HepG2 (cell line): ENCODE results near the gene MLN. TPM values are rescaled to one million over a fixed set of nuclear protein-coding genes. Genes with fewer than 3 reads are reported as not detected.

Experiments used
- ATAC-seq: fragments of 200-7000 bp; cut with Tn5 transposase; 3 replicates; pipeline ENCODE4 v1.9.1; 2020; ENCODE audit warnings: mild to moderate bottlenecking, moderate library complexity
- BruUV-seq: library from RNA; stranded (reverse); fragments of 400-500 nt; replicated peaks from 2 replicates; lab custom pipeline; 2021; lab: Mats Ljungman, UMichigan
- CTCF ChIA-PET: fragments of 300-600 bp; formaldehyde crosslinking; extraction: SDS; loops from one replicate; lab custom pipeline; 2021; ENCODE audit warnings: low total read pairs, inconsistent platforms, low intra/inter-chr PET ratio; lab: Yijun Ruan, JAX
- POLR2A ChIA-PET: fragments of 350-600 bp; sonication (Branson Sonifier 250); formaldehyde crosslinking; loops from one replicate; lab custom pipeline; 2020; ENCODE audit warnings: antibody characterized with exemption, inconsistent platforms; lab: Yijun Ruan, JAX
- DNase-seq: peaks from one replicate; pipeline ENCODE4 v3.0.0-alpha.2; 2015; ENCODE audit warnings: low spot score
- FAIRE-seq: peaks from 3 replicates; lab custom pipeline; 2011; peaks lifted over from hg19 to GRCh38; lab: Jason Lieb, UNC
- H2AFZ ChIP-seq: one replicate; pipeline ENCODE4 v1.6.1; 2011; ENCODE audit warnings: low read length, inconsistent platforms
- H3K27ac ChIP-seq: fragments of 300-600 bp; 3 replicates; pipeline ENCODE4 v1.8.0; 2011; ENCODE audit warnings: mixed run types, mild to moderate bottlenecking, mixed read lengths, low read length, inconsistent platforms; ENCODE audit not compliant: insufficient read depth; ENCODE audit errors: extremely low read length
- H3K27me3 ChIP-seq, 2 experiments: fragments of 200-600 bp in 1 of 2; 2 replicates in 1 of 2; 3 replicates in 1 of 2; pipeline versions ENCODE4 v1.6.0 to v1.8.0; 2011; ENCODE audit warnings: low read length in 2 of 2, mild to moderate bottlenecking in 2 of 2, moderate library complexity in 2 of 2, inconsistent platforms in 1 of 2; ENCODE audit not compliant: insufficient read depth in 2 of 2, control insufficient read depth in 1 of 2
- H3K36me3 ChIP-seq, 2 experiments: fragments of 200-600 bp in 1 of 2; replicated peaks in 1 of 2; 2 replicates in 1 of 2; 3 replicates in 1 of 2; pipeline versions ENCODE4 v1.5.1 to v1.8.0; 2011; ENCODE audit warnings: low read length in 2 of 2, inconsistent platforms in 1 of 2; ENCODE audit not compliant: insufficient read depth in 2 of 2, control insufficient read depth in 1 of 2
- H3K4me1 ChIP-seq: 2 replicates; pipeline ENCODE4 v1.5.1; 2012; ENCODE audit warnings: low read length, inconsistent platforms; ENCODE audit not compliant: insufficient read depth
- H3K4me2 ChIP-seq: 2 replicates; pipeline ENCODE4 v1.6.0; 2011; ENCODE audit warnings: low read depth, low read length, inconsistent platforms
- H3K4me3 ChIP-seq, 3 experiments: fragments of 200-600 bp in 1 of 3; sonication (generic), shearing (Covaris generic) in 1 of 3; replicated peaks in 1 of 3; 2 replicates each; pipeline ENCODE4 v1.5.1; 2011 to 2016; ENCODE audit warnings: low read length in 3 of 3, inconsistent platforms in 2 of 3, low read depth in 2 of 3, mild to moderate bottlenecking in 2 of 3, control low read depth in 1 of 3, mixed read lengths in 1 of 3; ENCODE audit not compliant: insufficient read depth in 1 of 3
- H3K79me2 ChIP-seq: one replicate; pipeline ENCODE4 v1.6.1; 2011; ENCODE audit warnings: low read length, inconsistent platforms; ENCODE audit not compliant: insufficient read depth
- H3K9ac ChIP-seq: 2 replicates; pipeline ENCODE4 v1.6.0; 2011; ENCODE audit warnings: mild to moderate bottlenecking, low read depth, low read length, inconsistent platforms; ENCODE audit not compliant: insufficient read depth
- H3K9me3 ChIP-seq: 2 replicates; pipeline ENCODE4 v1.5.1; 2012; ENCODE audit warnings: mild to moderate bottlenecking, low read length
- H4K20me1 ChIP-seq: 2 replicates; pipeline ENCODE4 v1.6.0; 2011; ENCODE audit warnings: inconsistent platforms, mild to moderate bottlenecking, low read length, moderate library complexity; ENCODE audit not compliant: insufficient read depth
- AHR ChIP-seq: IDR thresholded peaks from 2 replicates; pipeline ENCODE4 v1.6.1; 2018; ENCODE audit warnings: missing genetic modification reagents, missing compliant biosample characterization
- ARNTL ChIP-seq: sonication (generic); formaldehyde crosslinking; IDR thresholded peaks from 2 replicates; pipeline ENCODE4 v1.4.0; 2020; ENCODE audit warnings: mild to moderate bottlenecking, missing genetic modification reagents
- CEBPB ChIP-seq: IDR thresholded peaks from 2 replicates; pipeline ENCODE4 v1.6.1; 2011; ENCODE audit warnings: low read depth, low read length, improper control_type of control experiment, borderline replicate concordance
- FOXA1 ChIP-seq, 2 experiments: fragments of 450-650 bp in 1 of 2; sonication (generic) in 1 of 2; formaldehyde crosslinking in 1 of 2; IDR thresholded peaks; 2 replicates each; pipeline versions ENCODE4 v1.4.0 to v1.6.1; 2016 to 2020; ENCODE audit warnings: missing genetic modification reagents in 1 of 2
- FOXA3 ChIP-seq: IDR thresholded peaks from 2 replicates; pipeline ENCODE4 v1.6.1; 2016; ENCODE audit warnings: missing genetic modification reagents, missing compliant biosample characterization
- FOXK1 ChIP-seq: sonication (generic); formaldehyde crosslinking; IDR thresholded peaks from 2 replicates; pipeline ENCODE4 v1.4.0; 2020; ENCODE audit warnings: low read depth, missing genetic modification reagents, borderline replicate concordance
- FOXP1 ChIP-seq, 2 experiments: fragments of 450-650 bp in 1 of 2; IDR thresholded peaks; 2 replicates each; pipeline ENCODE4 v1.6.1; 2017 to 2018; ENCODE audit warnings: antibody characterized with exemption in 1 of 2
- GABPB1 ChIP-seq: IDR thresholded peaks from 2 replicates; pipeline ENCODE4 v1.6.1; 2016; ENCODE audit warnings: mild to moderate bottlenecking, missing genetic modification reagents, moderate library complexity, missing compliant biosample characterization
- RAD51 ChIP-seq: fragments of 450-650 bp; IDR thresholded peaks from 2 replicates; pipeline ENCODE4 v1.6.1; 2016; ENCODE audit warnings: borderline replicate concordance
- SAP130 ChIP-seq: IDR thresholded peaks from 2 replicates; pipeline ENCODE4 v1.6.1; 2016; ENCODE audit warnings: low read depth
- ZBTB3 ChIP-seq: sonication (generic); formaldehyde crosslinking; IDR thresholded peaks from 2 replicates; pipeline ENCODE4 v1.4.0; 2020; ENCODE audit warnings: low read depth, mild to moderate bottlenecking, moderate library complexity, missing genetic modification reagents, borderline replicate concordance
- ZKSCAN1 ChIP-seq: fragments of 150-350 bp; IDR thresholded peaks from 2 replicates; pipeline ENCODE4 v1.6.1; 2014; ENCODE audit warnings: low read length
- ZNF24 ChIP-seq: fragments of 450-650 bp; IDR thresholded peaks from 2 replicates; pipeline ENCODE4 v1.6.1; 2017; ENCODE audit warnings: antibody characterized with exemption, mild to moderate bottlenecking
- ZNF343 ChIP-seq: sonication (generic); formaldehyde crosslinking; IDR thresholded peaks from 2 replicates; pipeline ENCODE4 v1.4.0; 2020; ENCODE audit warnings: mild to moderate bottlenecking, missing genetic modification reagents
- ZSCAN21 ChIP-seq: sonication (generic); formaldehyde crosslinking; IDR thresholded peaks from 2 replicates; pipeline ENCODE4 v1.8.0; 2022; ENCODE audit warnings: mild to moderate bottlenecking, missing genetic modification reagents, moderate library complexity, borderline replicate concordance
- WGBS: methylation state at CpG from one replicate; pipeline ENCODE4 v1.1.6; 2017; ENCODE audit warnings: low lambda C conversion rate; 5-methylcytosine and 5-hydroxymethylcytosine counted together
- in situ Hi-C: cut with HindIII; loops from 2 replicates; pipeline ENCODE4 v1.10.0; 2017; ENCODE audit warnings: low pct_unique_long_range_greater_than_20kb; ENCODE audit not compliant: extremely low pct_ligation_motif_present
- intact Hi-C: fragments of 100-400 bp; cut with micrococcal nuclease; formaldehyde crosslinking; loops from one replicate; pipeline ENCODE4 v1.10.0; 2022; ENCODE audit not compliant: unreplicated experiment
- polyA plus RNA-seq, 8 experiments: library from polyadenylated mRNA; depleted of rRNA in 3 of 8; stranded (reverse) in 7 of 8; unstranded in 1 of 8; fragments of >200 nt; fragmentation: Illumina TruSeq in 4 of 8; extraction: Trizol in 4 of 8; gene quantifications; 2 replicates each; pipeline versions ENCODE4 v1.2.1 to v1.2.3, GENCODE V29; 2011 to 2016; ENCODE audit warnings: low read depth in 4 of 8, missing spikeins in 1 of 8, mixed read lengths in 1 of 8; ENCODE audit not compliant: insufficient read depth in 1 of 8
- total RNA-seq, 5 experiments: library from RNA; depleted of rRNA; stranded (reverse); fragments of >200 nt; fragmentation: Illumina TruSeq; extraction: Trizol; gene quantifications; 2 replicates each; pipeline ENCODE4 v1.2.3, GENCODE V29; 2016; ENCODE audit warnings: low read depth in 1 of 5
- TF ChIP-seq, protein P1 (sequence below): sonication (generic); formaldehyde crosslinking; IDR thresholded peaks from 2 replicates; pipeline ENCODE4 v1.4.0; 2020; ENCODE audit warnings: missing genetic modification reagents, mild to moderate bottlenecking, borderline replicate concordance
- TF ChIP-seq, protein P2 (sequence below): sonication (generic); formaldehyde crosslinking; IDR thresholded peaks from 2 replicates; pipeline ENCODE4 v1.5.0; 2020; ENCODE audit warnings: mild to moderate bottlenecking, missing genetic modification reagents, borderline replicate concordance

Gene MLN
- total and polyA plus RNA-seq, 2 of the 13 experiments (the other 11 are each of a cell fraction or from before 2014, with no cell fraction given) = not detected

DNA sequence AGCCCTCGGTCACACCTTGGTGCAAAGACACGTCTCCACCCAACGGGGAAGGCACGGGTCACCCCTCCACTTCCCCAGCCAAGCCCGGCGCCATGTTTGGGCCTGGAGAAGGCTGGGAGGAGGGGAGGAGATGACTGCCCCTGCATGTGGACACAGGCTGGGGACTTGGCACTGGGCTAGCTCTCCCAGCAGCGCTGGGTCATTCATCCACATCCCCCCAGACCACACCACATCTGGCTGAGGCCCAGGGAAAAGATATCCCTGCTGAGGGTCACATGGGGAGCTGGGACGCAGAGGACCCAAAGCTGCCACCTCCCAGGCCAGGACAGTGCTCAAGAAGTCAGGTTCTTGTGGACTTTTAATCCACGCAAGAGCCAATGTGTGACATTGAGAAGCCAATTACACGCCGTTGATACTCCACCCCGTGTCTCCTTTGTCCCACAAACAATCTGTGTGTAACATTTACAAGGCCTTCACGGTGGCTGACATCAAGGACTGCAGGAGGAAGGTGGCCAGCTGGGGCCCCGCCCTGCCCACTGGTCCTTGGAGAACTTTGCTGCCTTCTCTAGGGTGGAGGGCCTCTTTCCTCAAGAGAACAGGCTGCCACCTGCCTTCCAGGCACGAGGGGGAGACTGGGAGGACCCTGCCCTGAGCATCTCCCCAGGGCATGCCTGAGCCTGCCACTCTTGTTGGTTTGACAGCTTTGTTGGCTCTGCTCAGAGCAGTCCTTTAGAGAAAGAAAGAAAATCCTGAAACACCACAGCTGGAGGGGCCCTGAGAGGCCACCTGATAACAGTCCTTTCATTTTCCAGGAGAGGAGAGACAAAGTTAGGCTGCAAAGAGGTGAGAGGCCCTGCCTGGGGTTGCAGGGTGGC lies 51.8 kb downstream of the MLN start (continued):
- TF ChIP-seq ZBTB3 (no peak), RAD51 (no peak), FOXK1 (CRISPR knock-in tag) (no peak), ZNF343 (CRISPR knock-in tag) (0 out of 2 replicates have a peak, but pooled peaks have one; percentile 51), GABPB1 (0 out of 2 replicates have a peak, but pooled peaks have one; percentile 23)
- TF ChIP-seq, protein P1, sequence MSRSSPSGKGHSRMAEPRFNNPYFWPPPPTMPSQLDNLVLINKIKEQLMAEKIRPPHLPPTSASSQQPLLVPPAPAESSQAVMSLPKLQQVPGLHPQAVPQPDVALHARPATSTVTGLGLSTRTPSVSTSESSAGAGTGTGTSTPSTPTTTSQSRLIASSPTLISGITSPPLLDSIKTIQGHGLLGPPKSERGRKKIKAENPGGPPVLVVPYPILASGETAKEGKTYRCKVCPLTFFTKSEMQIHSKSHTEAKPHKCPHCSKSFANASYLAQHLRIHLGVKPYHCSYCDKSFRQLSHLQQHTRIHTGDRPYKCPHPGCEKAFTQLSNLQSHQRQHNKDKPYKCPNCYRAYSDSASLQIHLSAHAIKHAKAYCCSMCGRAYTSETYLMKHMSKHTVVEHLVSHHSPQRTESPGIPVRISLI (CRISPR knock-in tag) = 0 out of 2 replicates have a peak, but pooled peaks have one; percentile 11
- TF ChIP-seq, all 625 proteins: peak for 9

DNA sequence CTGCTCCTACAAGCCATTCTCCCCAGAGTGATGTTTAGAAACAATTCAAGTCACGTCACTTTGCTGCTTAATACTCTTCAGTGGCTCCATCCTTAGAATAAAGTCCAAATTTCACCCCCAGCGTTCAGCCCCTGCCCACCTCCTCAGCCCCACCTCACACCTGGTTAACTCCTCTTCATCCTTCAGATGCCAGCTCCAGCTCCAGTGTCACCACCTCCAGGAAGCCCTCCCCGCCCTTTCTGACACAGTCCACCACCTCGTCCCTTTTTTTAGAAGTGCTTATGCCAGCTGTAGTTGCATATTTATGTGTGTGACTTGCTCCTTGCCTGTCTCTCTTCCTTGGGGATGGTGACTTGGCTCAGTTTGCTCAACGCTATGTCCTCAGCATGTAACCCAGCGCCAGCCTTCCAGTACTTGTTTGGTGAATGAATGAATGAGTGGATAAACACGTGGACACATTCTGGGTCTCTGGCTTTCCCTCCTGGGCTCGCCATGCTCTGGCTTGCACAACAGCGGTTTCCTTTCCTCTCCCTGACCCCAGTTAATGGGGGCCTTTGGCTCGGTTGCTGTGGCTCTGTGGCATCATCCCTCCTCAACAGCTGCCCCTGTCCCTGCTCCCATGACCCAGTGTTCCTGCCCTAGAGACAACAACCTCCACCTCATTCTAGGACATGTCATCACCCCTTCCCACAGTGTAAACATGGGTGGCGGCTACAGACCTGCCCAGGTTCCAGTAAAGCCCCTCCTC lies 53.4 kb downstream of the MLN start:
- peak overlapping the region in 1 of 3 experiments; percentile 31; a peak in 1 of 6 replicates for H3K4me3 ChIP-seq
- no peaks in the 10 kb centered on the region for H4K20me1 ChIP-seq
- 8% methylated on average over 11 of the region's 11 CpGs for WGBS
- no peak overlapping the region for H3K27ac ChIP-seq
- H3K4me1 ChIP-seq = peaks cover 49% of the 10 kb centered on the region
- intact Hi-C loops = no loop called here
- no peaks in the 10 kb centered on the region for H3K36me3 ChIP-seq
- no peak overlapping the region for H2AFZ ChIP-seq
- H3K9ac ChIP-seq = no peak overlapping the region
- no peaks in the 10 kb centered on the region for H3K79me2 ChIP-seq
- in situ Hi-C loops = no loop called here
- peaks cover 4 to 45% of the 10 kb centered on the region in 2 experiments; a peak in 4 of 5 replicates for H3K27me3 ChIP-seq
- no peak for FAIRE-seq
- ChIA-PET CTCF (no interaction called here), POLR2A (interaction anchor here (0.6 to 2.5 kb wide), 5 partner anchors 10 to 39 kb away, joined by 3 to 39 read pairs (median 7); partner anchors contain the start of gene UQCC2)
- no peaks in the 10 kb centered on the region for H3K9me3 ChIP-seq
- no peak for DNase-seq
- BruUV-seq = no TSS peak
- ATAC-seq = peak; percentile 3; the same call in 1 of the 3 replicates
- TF ChIP-seq ZKSCAN1 (no peak), ARNTL (CRISPR knock-in tag) (no peak), CEBPB (peak; percentile 59; the same call in 1 of the 2 replicates), ZSCAN21 (CRISPR knock-in tag) (0 out of 2 replicates have a peak, but pooled peaks have one; percentile 58), FOXA1 (IDR thresholded peaks at IDR 0.05) (no peak), FOXA1 (CRISPR knock-in tag; IDR thresholded peaks at IDR 0.05) (peak; percentile 66), ZNF24 (peak; percentile 83), FOXA3 (CRISPR knock-in tag) (peak; percentile 47; the same call in 1 of the 2 replicates), FOXP1 (IDR thresholded peaks at IDR 0.05) (no peak), FOXP1 (CRISPR knock-in tag; IDR thresholded peaks at IDR 0.05) (no peak), AHR (no peak), SAP130 (CRISPR knock-in tag) (peak; percentile 20; the same call in 1 of the 2 replicates)
- TF ChIP-seq, protein P2, sequence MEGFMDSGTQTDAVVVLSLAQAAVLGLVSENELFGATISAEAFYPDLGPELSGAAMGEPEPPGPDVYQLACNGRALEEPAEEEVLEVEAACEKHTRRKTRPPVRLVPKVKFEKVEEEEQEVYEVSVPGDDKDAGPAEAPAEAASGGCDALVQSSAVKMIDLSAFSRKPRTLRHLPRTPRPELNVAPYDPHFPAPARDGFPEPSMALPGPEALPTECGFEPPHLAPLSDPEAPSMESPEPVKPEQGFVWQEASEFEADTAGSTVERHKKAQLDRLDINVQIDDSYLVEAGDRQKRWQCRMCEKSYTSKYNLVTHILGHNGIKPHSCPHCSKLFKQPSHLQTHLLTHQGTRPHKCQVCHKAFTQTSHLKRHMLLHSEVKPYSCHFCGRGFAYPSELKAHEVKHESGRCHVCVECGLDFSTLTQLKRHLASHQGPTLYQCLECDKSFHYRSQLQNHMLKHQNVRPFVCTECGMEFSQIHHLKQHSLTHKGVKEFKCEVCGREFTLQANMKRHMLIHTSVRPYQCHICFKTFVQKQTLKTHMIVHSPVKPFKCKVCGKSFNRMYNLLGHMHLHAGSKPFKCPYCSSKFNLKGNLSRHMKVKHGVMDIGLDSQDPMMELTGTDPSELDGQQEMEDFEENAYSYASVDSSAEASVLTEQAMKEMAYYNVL = no peak
- H3K4me2 ChIP-seq = peak overlapping the region; percentile 46
